Sigmoid colon (tissue), 4 donors: ENCODE data around the gene ADAMTS2.

Experiments used
- EP300 ChIP-seq, 4 donors: sonication (generic); formaldehyde crosslinking; IDR thresholded peaks; one replicate each; pipeline ENCODE4 v1.6.1; 2017; ENCODE audit warnings: antibody characterized with exemption in 4 of 4
- POLR2A ChIP-seq, 2 donors: fragments of 450-650 bp; IDR thresholded peaks; one replicate each; pipeline ENCODE4 v1.6.1; 2016; ENCODE audit warnings: antibody characterized with exemption in 2 of 2, mild to moderate bottlenecking in 2 of 2, moderate library complexity in 2 of 2
- POLR2AphosphoS5 ChIP-seq, 4 donors: sonication (generic); formaldehyde crosslinking; IDR thresholded peaks; one replicate each; pipeline ENCODE4 v1.6.1; 2017; ENCODE audit warnings: antibody characterized with exemption in 4 of 4
- TF ChIP-seq, protein P1 (sequence below), 4 experiments: fragments of 450-650 bp in 3 of 4; fragments of 200-600 bp in 1 of 4; IDR thresholded peaks; one replicate each; pipeline ENCODE4 v1.5.1; 2016 to 2019; ENCODE audit warnings: antibody characterized with exemption in 4 of 4, mild to moderate bottlenecking in 3 of 4, moderate library complexity in 2 of 4

DNA sequence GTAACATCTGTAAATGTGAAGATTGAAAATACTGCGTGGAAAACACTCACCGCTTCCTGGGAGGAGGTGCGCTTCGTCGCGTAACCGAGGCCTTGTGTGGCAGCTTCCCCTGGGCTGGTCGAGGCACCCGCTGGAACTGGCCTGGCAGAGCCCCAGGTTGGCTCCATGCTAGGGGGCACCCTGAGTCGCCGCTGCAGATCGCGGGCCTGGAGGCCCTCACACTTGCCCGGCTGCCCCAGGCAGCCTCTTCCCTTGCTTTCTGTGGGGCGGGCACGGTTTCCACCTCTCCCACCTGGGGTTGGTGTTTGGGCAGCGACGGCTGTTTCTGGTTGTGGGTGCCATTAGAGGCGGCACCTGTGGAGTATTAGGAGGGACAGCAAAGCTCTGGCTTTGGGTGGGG lies 284.2 kb downstream of the ADAMTS2 start:
- TF ChIP-seq, protein P1, sequence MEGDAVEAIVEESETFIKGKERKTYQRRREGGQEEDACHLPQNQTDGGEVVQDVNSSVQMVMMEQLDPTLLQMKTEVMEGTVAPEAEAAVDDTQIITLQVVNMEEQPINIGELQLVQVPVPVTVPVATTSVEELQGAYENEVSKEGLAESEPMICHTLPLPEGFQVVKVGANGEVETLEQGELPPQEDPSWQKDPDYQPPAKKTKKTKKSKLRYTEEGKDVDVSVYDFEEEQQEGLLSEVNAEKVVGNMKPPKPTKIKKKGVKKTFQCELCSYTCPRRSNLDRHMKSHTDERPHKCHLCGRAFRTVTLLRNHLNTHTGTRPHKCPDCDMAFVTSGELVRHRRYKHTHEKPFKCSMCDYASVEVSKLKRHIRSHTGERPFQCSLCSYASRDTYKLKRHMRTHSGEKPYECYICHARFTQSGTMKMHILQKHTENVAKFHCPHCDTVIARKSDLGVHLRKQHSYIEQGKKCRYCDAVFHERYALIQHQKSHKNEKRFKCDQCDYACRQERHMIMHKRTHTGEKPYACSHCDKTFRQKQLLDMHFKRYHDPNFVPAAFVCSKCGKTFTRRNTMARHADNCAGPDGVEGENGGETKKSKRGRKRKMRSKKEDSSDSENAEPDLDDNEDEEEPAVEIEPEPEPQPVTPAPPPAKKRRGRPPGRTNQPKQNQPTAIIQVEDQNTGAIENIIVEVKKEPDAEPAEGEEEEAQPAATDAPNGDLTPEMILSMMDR (IDR thresholded peaks at IDR 0.05) = no peak
- TF ChIP-seq POLR2A (IDR thresholded peaks at IDR 0.05) (no peak), POLR2AphosphoS5 (IDR thresholded peaks at IDR 0.05) (no peak), EP300 (IDR thresholded peaks at IDR 0.05) (no peak)
